Transverse colon (tissue), 4 donors: ENCODE measurements around the gene SMURF2. TPM values are rescaled to one million over a fixed set of nuclear protein-coding genes. Genes with fewer than 3 reads are reported as not detected.

Experiments
- DNase-seq: peaks from one replicate; pipeline ENCODE4 v3.0.0-alpha.2; 2019
- H3K27ac ChIP-seq, 4 donors: fragments of 200-600 bp; sonication (generic); 2 replicates each; pipeline ENCODE4 v1.5.1; 2016 to 2018; ENCODE audit warnings: inconsistent platforms in 4 of 4
- H3K27me3 ChIP-seq: fragments of 200-600 bp; sonication (generic); 2 replicates; pipeline ENCODE4 v1.5.1; 2017; ENCODE audit warnings: inconsistent platforms
- H3K36me3 ChIP-seq, 4 donors: fragments of 200-600 bp; sonication (generic); 2 replicates each; pipeline ENCODE4 v1.5.1; 2017 to 2019; ENCODE audit warnings: inconsistent platforms in 4 of 4
- H3K4me1 ChIP-seq, 4 donors: fragments of 200-600 bp; sonication (generic); 2 replicates each; pipeline ENCODE4 v1.5.1; 2017 to 2020; ENCODE audit warnings: inconsistent platforms in 4 of 4
- H3K4me3 ChIP-seq, 4 donors: fragments of 200-600 bp; sonication (generic); 1 replicate in 1 of 4; 2 replicates in 3 of 4; pipeline versions ENCODE4 v1.5.1 to v1.6.1; 2017 to 2019; ENCODE audit warnings: inconsistent platforms in 4 of 4
- H3K9me3 ChIP-seq, 2 donors: fragments of 200-600 bp; sonication (generic); 2 replicates each; pipeline ENCODE4 v1.5.1; 2017 to 2019; ENCODE audit warnings: inconsistent platforms in 2 of 2
- CTCF ChIP-seq, 5 experiments: fragments of 200-600 bp in 3 of 5; fragments of 450-650 bp in 2 of 5; sonication (generic) in 3 of 5; IDR thresholded peaks; 1 replicate in 2 of 5; 2 replicates in 3 of 5; pipeline ENCODE4 v1.5.1; 2016 to 2017; ENCODE audit warnings: antibody characterized with exemption in 5 of 5, inconsistent platforms in 3 of 5, mild to moderate bottlenecking in 2 of 5, moderate library complexity in 1 of 5
- EP300 ChIP-seq: sonication (generic); formaldehyde crosslinking; IDR thresholded peaks from one replicate; pipeline ENCODE4 v1.6.1; 2017; ENCODE audit warnings: antibody characterized with exemption, low read depth
- POLR2A ChIP-seq: fragments of 450-650 bp; IDR thresholded peaks from one replicate; pipeline ENCODE4 v1.6.1; 2016; ENCODE audit warnings: antibody characterized with exemption, mild to moderate bottlenecking, moderate library complexity
- POLR2AphosphoS5 ChIP-seq, 3 donors: sonication (generic); formaldehyde crosslinking; IDR thresholded peaks; one replicate each; pipeline ENCODE4 v1.6.1; 2016; ENCODE audit warnings: antibody characterized with exemption in 3 of 3
- WGBS, 2 donors: methylation state at CpG; one replicate each; pipeline ENCODE4 v1.1.5; 2018; ENCODE audit warnings: low coverage in 1 of 2; 5-methylcytosine and 5-hydroxymethylcytosine counted together
- in situ Hi-C, 4 donors: fragments of 200-750 bp; cut with MboI; loops; one replicate each; pipeline versions ENCODE4 v1.15.0 to v1.15.1; 2017; ENCODE audit warnings: low sequenced_read_pairs in 3 of 4, low pct_ligation_motif_present in 1 of 4, low pct_unique_long_range_greater_than_20kb in 1 of 4
- intact Hi-C: fragments of 100-400 bp; cut with DNase I; formaldehyde crosslinking; loops from one replicate; pipeline ENCODE4 v1.15.1; 2023; ENCODE audit warnings: low total_unique reads
- total RNA-seq, 4 donors: library from RNA; depleted of rRNA; stranded (reverse); fragments of >200 nt; gene quantifications; one replicate each; pipeline ENCODE4 v1.1.0, GENCODE V29; 2016

Gene SMURF2
- total RNA-seq, 4 donors from 2014 or later = 5.0 to 27.0 (median 14.0) TPM

- no peak for DNase-seq
- Histone ChIP-seq H3K27me3 (no peaks in the 10 kb centered on the region), H3K9me3 (peaks cover 0 to 4% of the 10 kb centered on the region in 2 donors), H3K4me1 (peaks cover 4 to 49% (median 20%) of the 10 kb centered on the region in 4 donors), H3K27ac (no peak overlapping the region), H3K4me3 (no peak overlapping the region), H3K36me3 (no peaks in the 10 kb centered on the region)
- in situ Hi-C loops (no loop called here), intact Hi-C loops (no loop called here)
- WGBS, 2 donors = 78% methylated on average over 3 to 6 of the region's 6 CpGs
- no peak for TF ChIP-seq POLR2AphosphoS5 (IDR thresholded peaks at IDR 0.05)
- TF ChIP-seq POLR2A = no peak
- no peak for TF ChIP-seq EP300
- TF ChIP-seq CTCF (IDR thresholded peaks at IDR 0.05) = no peak
Observed at GRCh38 chr17:64657610-64658125, 4.4 kb downstream of the SMURF2 start.

DNA sequence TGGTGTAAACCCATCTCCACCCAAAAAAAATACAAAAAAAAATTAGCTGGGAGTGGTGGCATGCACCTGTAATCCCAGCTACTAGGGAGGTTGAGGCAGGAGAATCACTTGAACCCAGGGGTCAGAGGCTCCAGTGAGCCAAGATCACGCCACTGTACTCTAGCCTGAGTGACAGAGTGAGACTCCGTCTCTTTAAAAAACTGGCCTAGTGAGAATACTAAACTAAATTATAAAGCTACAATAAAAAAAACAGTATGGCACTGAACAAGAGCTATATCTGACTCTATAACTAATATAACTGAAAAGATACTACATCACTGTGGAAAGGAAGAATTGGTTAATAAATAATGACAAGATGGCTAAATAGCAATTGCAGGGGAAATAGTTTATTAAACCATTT is 6.4 kb downstream of the SMURF2 start:
- H3K36me3 ChIP-seq = no peaks in the 10 kb centered on the region
- peaks cover 0 to 4% of the 10 kb centered on the region in 2 donors for H3K9me3 ChIP-seq
- no peak for DNase-seq
- peaks cover 4 to 56% (median 16%) of the 10 kb centered on the region in 4 donors for H3K4me1 ChIP-seq
- 88 to 98% methylated on average over 2 of the region's 2 CpGs for WGBS, 2 donors
- in situ Hi-C loops (no loop called here), intact Hi-C loops (no loop called here)
- H3K27ac ChIP-seq = no peak overlapping the region
- no peak overlapping the region for H3K4me3 ChIP-seq
- no peaks in the 10 kb centered on the region for H3K27me3 ChIP-seq
- TF ChIP-seq EP300 (no peak), POLR2A (no peak), CTCF (IDR thresholded peaks at IDR 0.05) (no peak), POLR2AphosphoS5 (IDR thresholded peaks at IDR 0.05) (no peak)

DNA sequence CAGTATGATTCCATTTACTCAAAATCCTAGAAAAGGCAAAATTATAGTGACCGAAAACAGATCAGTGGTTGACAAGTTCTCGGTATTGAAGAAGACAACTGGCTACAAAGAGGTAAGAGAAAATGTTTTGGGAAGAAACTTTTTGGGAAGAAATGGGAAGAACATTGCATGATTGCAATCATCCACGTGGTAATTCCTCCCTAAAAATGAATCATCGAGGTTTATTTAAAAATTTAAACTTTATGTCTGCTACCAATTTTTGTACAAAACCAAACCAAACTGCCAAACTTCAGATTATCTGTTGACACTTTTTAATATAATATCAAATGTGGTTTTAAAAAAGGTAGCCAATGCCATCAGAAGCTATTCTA is 8.1 kb downstream of the SMURF2 start:
- DNase-seq = no peak
- H3K4me3 ChIP-seq = no peak overlapping the region
- TF ChIP-seq POLR2A (no peak), EP300 (no peak), POLR2AphosphoS5 (IDR thresholded peaks at IDR 0.05) (no peak), CTCF (IDR thresholded peaks at IDR 0.05) (no peak)
- in situ Hi-C loops = no loop called here
- 82 to 83% methylated on average over 4 of the region's 4 CpGs for WGBS, 2 donors
- no peaks in the 10 kb centered on the region for H3K27me3 ChIP-seq
- peaks cover 0 to 4% of the 10 kb centered on the region in 2 donors for H3K9me3 ChIP-seq
- H3K36me3 ChIP-seq = no peaks in the 10 kb centered on the region
- intact Hi-C loops = loop anchor here (5.0 kb wide), 1 partner anchor 632 kb away; the partner anchor contains the start of gene ICAM2
- peak overlapping the region in 2 of 4 donors; percentile 5 to 15 for H3K27ac ChIP-seq
- H3K4me1 ChIP-seq = peaks cover 0 to 50% (median 7%) of the 10 kb centered on the region in 4 donors

DNA sequence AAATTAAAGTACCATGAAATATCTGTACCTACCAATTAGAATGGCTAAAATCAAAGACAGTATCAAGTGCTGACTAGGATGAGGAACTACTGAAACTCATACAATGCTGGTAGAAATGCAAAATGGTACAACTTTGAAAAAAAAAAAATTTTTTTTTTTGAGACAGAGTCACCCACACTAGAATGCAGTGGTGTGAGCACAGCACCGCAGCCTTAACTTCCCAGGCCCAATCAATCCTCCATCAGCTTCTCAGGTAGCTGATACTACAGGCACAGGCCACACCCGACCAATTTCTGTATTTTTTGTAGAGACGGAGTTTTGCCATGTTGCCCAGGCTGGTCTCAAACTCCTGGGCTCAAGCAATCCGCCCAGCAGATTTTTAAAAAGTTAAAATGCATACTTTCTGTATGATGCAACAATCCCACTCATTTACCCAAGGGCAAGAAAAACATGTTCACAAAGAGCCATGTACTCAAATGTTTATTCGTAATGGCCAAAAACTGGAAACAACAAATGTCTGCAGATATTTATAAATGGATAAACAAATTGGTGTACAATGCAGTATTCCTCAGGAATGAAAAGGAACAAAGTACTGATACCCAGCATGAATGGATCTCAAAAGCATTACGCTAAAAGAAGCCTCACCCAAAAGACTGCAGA is 8.7 kb downstream of the SMURF2 start:
- H3K4me1 ChIP-seq = peaks cover 0 to 50% (median 8%) of the 10 kb centered on the region in 4 donors
- WGBS, 2 donors = 85 to 89% methylated on average over 2 to 6 of the region's 6 CpGs
- H3K27ac ChIP-seq = peak overlapping the region in 2 of 4 donors; percentile 5 to 15
- DNase-seq = no peak
- no peak overlapping the region for H3K4me3 ChIP-seq
- in situ Hi-C loops = no loop called here
- no peaks in the 10 kb centered on the region for H3K27me3 ChIP-seq
- intact Hi-C loops = loop anchor here (5.0 kb wide), 1 partner anchor 631 kb away; the partner anchor contains the start of gene ICAM2
- TF ChIP-seq POLR2A (no peak), CTCF (IDR thresholded peaks at IDR 0.05) (no peak), EP300 (no peak), POLR2AphosphoS5 (IDR thresholded peaks at IDR 0.05) (no peak)
- no peaks in the 10 kb centered on the region for H3K36me3 ChIP-seq
- H3K9me3 ChIP-seq = peaks cover 0 to 4% of the 10 kb centered on the region in 2 donors
